NCI-H526 (cell line): ENCODE measurements around the gene CRTC3.
"Not testable (repeated sequence)": the region's sequence is repeated elsewhere in the genome, so short reads cannot be mapped to it uniquely, and the experiment has no call there.

Experiments used
- DNase-seq, 2 experiments: peaks; one replicate each; lab custom pipeline; 2025; lab: John Stamatoyannopoulos, UW

The CRTC3 gene

DNA sequence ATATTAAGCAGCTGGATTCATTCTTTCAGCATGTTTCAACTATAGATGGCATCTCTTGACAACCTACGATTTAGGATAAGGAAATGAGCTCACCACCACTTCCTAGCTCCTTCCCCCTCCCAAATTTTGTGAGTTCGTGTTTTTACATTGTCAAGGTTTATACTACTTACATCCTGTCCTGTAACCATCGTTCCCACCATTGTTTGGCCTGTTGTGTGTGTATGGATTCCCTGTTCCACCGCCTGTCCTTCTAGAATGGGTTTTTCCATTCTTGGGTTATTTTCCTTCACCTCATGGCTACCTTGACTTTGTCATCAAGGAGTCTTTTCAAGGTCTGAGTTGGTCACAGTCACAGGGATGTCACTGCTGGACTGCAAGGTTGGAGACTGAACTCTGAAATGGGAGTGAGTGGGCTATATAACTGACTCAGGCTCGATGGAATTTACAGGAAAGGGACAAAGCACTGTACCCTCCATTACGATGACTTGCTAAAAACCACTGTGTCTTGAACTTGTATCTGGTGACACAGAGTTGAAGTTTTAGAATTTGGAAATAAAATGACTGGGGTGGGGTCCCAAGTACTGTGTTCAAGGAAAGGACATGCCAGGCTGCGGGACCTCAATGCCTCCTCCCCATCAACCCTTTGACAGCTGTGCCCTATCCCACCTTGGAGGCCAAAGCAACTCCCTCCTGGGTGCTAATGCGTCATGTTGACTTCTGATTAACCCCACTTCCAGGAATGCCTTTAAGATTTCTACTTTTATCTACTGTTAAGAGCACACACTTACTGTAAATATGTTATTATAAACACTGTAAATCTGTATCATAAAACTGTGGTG is 120.6 kb downstream of the CRTC3 start:
- DNase-seq, result no peak

GRCh38 chr15:90650956-90651689 is 121.4 kb downstream of the CRTC3 start:
- peak; percentile 96 to 97 for DNase-seq

DNA sequence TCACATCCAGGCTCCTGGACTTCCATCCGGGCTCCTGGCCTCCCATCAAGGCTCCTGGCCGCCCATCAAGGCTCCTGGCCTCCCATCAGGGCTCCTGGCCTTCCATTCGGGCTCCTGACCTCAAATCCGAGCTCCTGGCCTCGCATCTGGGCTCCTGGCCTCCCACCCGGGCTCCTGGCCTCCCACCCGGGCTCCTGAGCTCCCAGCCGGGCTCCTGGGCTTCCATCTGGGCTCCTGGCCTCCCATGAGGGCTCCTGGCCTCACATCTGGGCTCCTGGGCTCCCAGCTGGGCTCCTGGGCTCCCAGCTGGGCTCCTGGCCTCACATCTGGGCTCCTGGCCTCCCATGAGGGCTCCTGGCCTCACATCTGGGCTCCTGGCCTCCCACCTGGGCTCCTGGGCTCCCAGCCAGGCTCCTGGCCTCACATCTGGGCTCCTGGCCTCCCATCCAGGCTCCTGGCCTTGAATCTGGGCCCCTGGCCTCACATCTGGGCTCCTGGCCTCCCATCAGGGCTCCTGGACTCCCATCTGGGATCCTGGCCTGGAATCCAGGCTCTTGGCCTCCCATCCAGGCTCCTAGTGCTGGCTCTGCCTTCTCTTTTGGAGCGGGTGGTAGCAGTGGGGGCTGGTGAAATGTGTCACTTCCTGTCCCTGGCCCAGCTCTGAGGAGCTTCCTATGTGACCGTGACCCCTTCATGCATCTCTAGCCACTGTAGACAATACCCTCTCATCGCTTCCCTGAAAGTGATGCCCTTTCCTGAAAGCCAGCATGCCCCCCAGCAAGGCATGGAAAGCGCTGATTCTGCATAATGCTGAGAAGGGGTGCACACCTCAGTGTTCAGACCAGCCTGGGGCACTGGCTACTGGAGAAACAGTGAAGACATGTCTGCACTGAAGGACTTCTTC is 124.8 kb downstream of the CRTC3 start:
- DNase-seq, result no peak

- peak; percentile 95 to 98 for DNase-seq
These were observed 127.9 kb downstream of the CRTC3 start for GRCh38 chr15:90657520-90658172.

GRCh38 chr15:90659481-90659880 is 129.8 kb downstream of the CRTC3 start:
- DNase-seq, result peak in 1 of 2 experiments; percentile 44

DNA sequence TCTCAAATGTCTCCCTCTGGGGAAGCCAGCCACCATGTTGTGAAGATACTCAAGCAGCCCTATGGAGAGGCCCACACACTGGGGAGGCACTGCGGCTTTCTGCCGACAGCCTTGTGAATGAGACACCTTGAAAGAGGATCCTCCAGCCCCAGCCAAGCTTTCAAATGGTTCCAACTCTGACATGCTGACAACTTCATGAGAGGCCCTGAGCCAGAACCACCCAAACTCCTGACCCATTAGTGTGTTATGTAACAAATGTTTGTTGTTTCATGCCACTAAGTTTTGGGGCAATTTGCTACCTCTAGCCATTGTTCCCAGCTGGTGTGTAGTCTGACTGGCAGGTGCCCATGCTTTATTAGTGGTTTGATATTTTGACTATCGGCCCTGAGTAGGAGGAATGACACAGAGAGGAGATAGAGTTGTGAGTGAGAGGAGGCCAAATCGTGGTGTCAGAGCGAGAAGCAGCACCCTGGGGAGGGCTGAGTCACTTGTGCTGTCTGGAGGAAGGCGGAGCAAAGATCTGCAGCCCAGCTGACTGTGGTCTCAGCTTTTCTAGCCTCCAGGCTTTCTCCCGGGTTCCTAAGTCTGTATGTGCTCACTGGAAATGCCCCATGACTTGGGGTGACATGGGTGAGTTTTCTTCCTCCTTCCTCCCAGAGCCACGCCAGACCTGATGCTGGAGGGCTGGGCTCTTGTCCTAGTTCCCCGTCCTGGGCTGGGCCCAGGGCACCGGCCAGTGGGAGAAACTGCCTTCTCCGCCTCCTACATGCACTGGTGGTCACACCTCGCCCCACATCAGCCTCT is 130.7 kb downstream of the CRTC3 start:
- peak; percentile 45 to 74 for DNase-seq

- not testable (repeated sequence) for DNase-seq
These were observed 131.2 kb downstream of the CRTC3 start for GRCh38 chr15:90660999-90661330.

- not testable (repeated sequence) for DNase-seq
These were observed 134.3 kb downstream of the CRTC3 start for GRCh38 chr15:90664081-90664461.

GRCh38 chr15:90664650-90665287 is 135.0 kb downstream of the CRTC3 start:
- peak in 1 of 2 experiments; percentile 81 for DNase-seq

GRCh38 chr15:90665288-90666134 is 135.8 kb downstream of the CRTC3 start:
- peak; percentile 86 to 92 for DNase-seq

DNA sequence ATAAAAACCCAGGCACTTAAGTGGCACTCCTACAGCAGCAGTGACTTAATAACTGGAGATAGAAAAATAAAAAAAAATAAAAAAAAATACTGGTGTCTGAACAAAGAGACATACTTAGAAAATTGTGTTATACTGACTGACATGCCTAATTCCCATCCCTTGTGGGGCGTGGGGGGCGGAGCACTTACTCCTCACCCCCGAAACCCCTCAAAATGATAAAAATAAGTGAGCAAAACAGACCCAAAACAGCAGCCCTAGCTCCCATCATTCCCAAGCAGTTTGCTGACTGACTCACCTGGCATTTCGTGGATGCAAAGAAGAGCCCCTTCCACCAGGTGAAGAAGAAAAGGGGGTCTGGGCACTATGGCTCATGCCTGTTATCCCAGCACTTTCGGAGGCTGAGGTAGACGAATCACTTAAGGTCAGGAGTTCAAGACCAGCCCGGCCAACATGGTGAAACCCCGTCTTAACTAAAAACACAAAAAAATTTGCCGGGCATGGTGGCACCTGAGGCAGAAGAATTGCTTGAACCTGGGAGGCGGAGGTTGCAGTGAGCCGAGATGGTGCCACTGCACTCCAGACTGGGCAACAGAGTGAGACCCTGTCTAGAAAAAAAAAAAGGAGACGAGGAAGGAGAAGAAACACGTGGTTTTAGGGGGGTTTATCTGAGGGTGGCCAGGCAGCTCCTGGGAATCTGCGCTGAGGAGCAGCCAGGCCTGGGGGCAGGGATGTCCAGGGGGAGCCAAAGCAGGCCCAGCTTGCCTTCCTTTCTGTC is 136.6 kb downstream of the CRTC3 start:
- no peak for DNase-seq

DNA sequence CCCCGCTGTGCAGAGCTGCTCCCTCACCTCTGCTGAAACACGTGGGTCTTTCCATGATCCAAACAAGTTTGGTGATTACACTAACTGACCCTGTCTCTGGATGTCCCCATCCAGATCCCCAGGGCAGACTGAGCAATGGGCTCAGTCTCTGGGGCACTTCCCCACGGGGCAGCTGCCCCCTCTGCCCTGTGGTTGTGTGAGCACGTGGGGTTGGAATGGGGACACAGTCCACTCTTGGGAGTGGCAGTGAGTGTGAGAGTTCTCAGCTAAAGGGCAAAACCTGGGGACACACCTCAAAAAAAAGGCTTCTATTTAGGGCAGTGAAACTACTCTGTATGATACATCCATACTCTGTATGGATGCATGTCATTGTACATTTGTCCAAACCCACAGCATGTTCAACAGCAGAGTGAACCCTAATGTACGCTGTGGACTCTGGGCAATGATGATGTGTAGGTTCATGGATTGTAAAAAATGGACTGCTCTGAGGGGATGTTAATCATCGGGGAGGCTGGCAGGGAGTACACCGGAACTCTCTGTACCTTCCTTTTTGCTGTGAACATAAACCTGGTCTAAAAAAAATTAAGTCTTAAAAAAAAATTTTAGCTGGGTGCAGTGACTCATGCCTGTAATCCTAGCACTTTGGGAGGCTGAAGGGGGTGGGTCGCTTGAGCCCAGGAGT is 137.5 kb downstream of the CRTC3 start:
- no peak for DNase-seq

DNA sequence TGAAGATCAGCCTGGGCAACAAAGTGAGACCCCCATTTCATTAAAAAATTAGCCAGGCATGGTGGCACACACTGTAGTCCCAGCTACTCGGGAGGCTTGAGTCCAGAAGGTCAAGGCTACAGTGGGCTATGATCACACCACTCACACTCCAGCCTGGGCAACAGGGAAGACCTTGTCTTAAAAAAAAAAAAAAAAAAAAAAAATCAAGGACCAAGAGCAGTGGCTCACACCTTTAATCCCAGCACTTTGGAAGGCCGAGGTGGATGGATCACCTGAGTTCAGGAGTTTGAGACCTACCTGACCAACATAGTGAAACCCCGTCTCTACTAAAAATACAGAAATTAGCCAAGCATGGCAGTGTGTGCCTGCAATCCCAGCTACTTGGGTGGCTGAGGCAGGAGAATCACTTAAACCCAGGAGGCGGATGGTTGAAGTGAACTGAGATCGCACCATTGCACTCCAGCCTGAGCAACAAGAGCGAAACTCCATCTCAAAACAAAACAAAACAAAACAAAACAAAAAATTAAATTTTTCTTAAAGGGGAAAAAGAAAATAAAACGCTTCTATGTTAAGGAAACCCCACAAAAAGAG is 138.1 kb downstream of the CRTC3 start:
- DNase-seq, result not testable (repeated sequence)

GRCh38 chr15:90670631-90671030 is 140.9 kb downstream of the CRTC3 start:
- DNase-seq, result not testable (repeated sequence)

DNA sequence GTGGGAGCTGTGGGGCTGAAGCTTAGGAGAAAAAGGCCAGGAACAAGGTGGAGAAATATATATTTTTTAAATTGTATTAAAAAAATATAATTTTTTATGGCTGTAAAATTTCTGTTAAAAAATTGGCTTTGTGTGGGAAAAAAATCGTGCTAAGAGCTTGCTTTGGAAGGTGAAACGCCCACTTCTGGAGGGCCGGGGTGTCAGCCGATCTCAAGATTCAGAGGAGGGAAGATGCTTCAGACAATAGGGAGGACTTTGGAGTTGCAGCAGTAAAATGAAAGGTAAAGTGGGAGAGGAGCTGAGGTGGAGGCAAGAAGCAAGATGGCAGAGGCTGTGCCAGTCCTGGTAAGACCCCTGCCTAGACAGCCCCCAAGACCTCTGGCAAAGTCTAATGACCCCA is 141.5 kb downstream of the CRTC3 start:
- DNase-seq, result no peak

GRCh38 chr15:90673357-90673756 is 143.6 kb downstream of the CRTC3 start:
- DNase-seq, result not testable (repeated sequence)

DNA sequence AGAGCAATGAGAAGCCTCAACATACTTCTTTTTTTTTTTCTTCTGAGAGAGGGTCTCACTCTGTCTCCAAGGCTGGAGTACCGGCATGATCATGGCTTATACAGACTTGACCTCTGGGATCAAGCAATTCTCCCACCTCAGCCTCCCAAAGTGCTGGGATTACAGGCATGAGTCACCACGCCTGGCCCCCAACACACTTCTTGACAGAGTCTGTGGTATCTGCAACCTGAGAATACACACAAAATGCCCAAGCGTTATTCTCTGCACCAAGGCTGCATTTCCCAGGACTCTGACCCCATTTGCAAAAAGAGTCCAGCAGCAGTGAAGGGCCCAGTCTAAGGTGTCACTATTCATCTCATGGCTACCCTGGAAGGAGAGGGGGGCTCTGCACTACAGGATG is 144.8 kb downstream of the CRTC3 start:
- no peak for DNase-seq

GRCh38 chr15:90675464-90675863 is 145.7 kb downstream of the CRTC3 start:
- no peak for DNase-seq
